ENCODE results near the gene ANKRD63. TPM values are rescaled to one million over a fixed set of nuclear protein-coding genes. Genes with fewer than 3 reads are reported as not detected.

ANKRD63 gene, protein sequence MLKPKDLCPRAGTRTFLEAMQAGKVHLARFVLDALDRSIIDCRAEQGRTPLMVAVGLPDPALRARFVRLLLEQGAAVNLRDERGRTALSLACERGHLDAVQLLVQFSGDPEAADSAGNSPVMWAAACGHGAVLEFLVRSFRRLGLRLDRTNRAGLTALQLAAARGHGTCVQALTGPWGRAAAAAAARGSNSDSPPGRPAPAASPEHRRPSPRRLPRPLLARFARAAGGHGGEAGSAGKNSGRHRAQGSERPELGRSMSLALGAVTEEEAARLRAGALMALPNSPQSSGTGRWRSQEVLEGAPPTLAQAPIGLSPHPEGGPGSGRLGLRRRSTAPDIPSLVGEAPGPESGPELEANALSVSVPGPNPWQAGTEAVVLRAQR
- total RNA-seq, result not detected

DNA sequence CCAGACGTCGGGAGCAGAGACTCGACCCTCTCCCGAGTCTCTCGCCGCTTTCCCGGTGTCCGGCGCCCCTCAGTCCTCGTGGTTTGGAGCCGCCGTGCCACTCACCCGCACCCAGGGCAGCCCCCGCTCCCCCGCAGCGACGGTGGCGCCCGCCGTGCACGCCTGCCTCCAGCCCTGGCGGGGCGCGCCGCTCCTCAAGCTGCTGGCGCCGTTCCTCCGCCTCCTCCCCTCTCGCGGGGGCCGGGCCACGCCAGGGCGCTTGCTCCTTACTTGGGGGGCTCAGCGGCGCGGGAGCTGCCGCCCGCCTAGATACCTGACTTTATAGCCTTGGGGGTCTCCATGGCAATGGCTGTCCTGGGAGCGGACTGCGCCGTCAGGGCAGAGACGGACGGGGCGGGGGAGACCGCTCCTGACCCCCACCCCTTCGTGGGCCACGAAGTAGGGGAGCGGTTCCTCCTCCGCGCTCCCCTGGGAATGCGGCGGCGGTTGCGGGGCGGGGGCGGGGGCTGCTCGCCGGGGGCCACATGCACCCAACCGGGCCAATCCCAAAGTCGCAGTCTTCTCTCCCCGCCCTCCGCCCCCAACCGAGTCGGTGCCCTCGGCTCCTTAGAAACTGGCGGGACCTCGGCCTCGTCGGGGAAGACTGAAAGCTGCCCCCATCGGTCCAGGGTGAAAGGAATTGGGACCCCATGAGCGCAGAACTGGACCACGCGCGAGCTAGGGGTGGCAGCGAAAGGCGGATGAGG, at the start of gene ANKRD63:
ANKRD63 (minus strand) TSS at position 196 of the 746 bp plus-strand sequence. CDS start 478 bp downstream, outside the sequence.
- Histone ChIP-seq H3K36me3 (no peaks in the 10 kb centered on the region), H3K27ac (peak within 1 kb of the TSS in 1 of 4 donors; percentile 8), H3K9me3 (no peaks in the 10 kb centered on the region), H3K27me3 (peaks cover 50% of the 10 kb centered on the region), H3K4me1 (peaks cover 3 to 36% (median 33%) of the 10 kb centered on the region in 4 donors), H3K4me3 (peak within 1 kb of the TSS; percentile 16 to 47 (median 29))
- peak; percentile 36 for DNase-seq
- no peak for TF ChIP-seq EP300 (IDR thresholded peaks at IDR 0.05; ENCODE audit: low read depth)
- no peak for TF ChIP-seq POLR2AphosphoS5 (IDR thresholded peaks at IDR 0.05)
- no peak for TF ChIP-seq POLR2A (IDR thresholded peaks at IDR 0.05)
- intact Hi-C loops (cut with DNase I; ENCODE audit: low total_unique reads), result loop anchor here (5.0 kb wide), 1 partner anchor 139 kb away; no protein-coding TSS in a partner anchor
- WGBS, 2 donors (ENCODE audit: low coverage in 1 of 2), result 8% methylated on average over 27 of the region's 76 CpGs; no CpG with 5 or more reads in 1 of the 2 donors
- in situ Hi-C loops (cut with MboI; ENCODE audit: low pct_ligation_motif_present in 1 of 4, low pct_unique_long_range_greater_than_20kb in 1 of 4, low sequenced_read_pairs in 3 of 4), result no loop called here

DNA sequence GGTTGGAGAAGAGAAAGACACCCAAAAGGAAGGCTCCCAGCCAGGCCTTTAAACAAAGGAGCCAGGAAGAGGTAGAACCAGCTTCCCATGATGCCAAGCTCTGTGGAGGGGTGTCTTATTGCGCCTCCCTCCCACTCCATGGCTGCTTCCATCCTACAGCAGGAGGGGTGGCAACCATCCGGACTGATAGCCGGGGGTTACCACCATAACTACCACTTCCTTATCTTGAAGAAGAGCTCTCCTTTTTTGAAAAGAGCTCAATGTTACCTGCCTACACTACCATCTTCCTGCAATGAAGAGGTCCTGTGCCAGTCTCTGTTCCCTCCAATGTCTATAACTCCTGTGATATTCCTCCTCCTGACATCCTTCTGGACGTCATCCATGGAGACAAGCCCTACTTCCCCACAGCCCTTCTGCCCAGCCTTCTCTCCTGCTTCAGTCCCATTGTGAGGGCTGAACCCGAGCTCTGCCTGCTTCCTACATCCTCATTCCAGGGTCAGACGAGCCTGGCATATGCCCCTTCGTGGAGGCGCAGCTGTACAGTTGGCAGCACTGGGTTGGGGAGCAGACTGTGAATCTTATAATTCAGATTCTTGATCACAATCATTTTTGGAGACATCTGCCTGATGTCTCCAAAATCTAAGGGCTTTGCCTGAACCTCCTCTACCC, 49.4 kb upstream of the ANKRD63 start:
- TF ChIP-seq, protein P1, sequence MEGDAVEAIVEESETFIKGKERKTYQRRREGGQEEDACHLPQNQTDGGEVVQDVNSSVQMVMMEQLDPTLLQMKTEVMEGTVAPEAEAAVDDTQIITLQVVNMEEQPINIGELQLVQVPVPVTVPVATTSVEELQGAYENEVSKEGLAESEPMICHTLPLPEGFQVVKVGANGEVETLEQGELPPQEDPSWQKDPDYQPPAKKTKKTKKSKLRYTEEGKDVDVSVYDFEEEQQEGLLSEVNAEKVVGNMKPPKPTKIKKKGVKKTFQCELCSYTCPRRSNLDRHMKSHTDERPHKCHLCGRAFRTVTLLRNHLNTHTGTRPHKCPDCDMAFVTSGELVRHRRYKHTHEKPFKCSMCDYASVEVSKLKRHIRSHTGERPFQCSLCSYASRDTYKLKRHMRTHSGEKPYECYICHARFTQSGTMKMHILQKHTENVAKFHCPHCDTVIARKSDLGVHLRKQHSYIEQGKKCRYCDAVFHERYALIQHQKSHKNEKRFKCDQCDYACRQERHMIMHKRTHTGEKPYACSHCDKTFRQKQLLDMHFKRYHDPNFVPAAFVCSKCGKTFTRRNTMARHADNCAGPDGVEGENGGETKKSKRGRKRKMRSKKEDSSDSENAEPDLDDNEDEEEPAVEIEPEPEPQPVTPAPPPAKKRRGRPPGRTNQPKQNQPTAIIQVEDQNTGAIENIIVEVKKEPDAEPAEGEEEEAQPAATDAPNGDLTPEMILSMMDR (IDR thresholded peaks at IDR 0.05), result no peak
- TF ChIP-seq POLR2AphosphoS5 (IDR thresholded peaks at IDR 0.05), result peak in 1 of 3 donors; percentile 54
- Histone ChIP-seq H3K9me3 (no peaks in the 10 kb centered on the region), H3K27ac (peak overlapping the region; percentile 95 to 98 (median 96)), H3K27me3 (no peaks in the 10 kb centered on the region), H3K4me1 (peaks cover 28 to 91% (median 40%) of the 10 kb centered on the region in 4 donors), H3K4me3 (no peak overlapping the region), H3K36me3 (no peaks in the 10 kb centered on the region)
- peak; percentile 19 for DNase-seq
- in situ Hi-C loops (cut with MboI; ENCODE audit: low pct_ligation_motif_present in 1 of 4, low pct_unique_long_range_greater_than_20kb in 1 of 4, low sequenced_read_pairs in 3 of 4), result no loop called here
- 46 to 66% methylated on average over 3 to 8 of the region's 8 CpGs for WGBS, 2 donors (ENCODE audit: low coverage in 1 of 2)
- intact Hi-C loops (cut with DNase I; ENCODE audit: low total_unique reads), result no loop called here

DNA sequence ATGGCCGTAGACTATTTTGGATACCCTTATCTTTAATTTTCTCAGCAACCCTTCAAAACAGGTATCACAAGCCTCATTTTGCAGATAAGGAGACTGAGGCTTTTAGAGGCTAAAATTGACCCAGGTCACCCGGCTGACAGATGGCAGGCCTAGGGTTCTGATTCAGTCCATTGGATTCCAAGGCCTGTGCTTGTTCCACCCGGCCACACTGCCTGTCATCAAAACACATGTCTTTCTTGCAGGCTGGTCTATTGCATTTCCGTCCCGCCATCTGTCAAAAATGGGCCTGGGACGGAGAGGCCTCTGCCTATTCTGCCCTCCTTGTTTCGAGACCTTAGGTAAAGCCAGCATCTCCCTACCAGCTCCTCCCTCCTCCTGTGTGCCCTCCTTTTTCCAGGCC, 48.8 kb upstream of the ANKRD63 start:
- Histone ChIP-seq H3K27me3 (no peaks in the 10 kb centered on the region), H3K4me1 (peaks cover 28 to 87% (median 36%) of the 10 kb centered on the region in 4 donors), H3K27ac (peak overlapping the region; percentile 95 to 98 (median 96)), H3K9me3 (no peaks in the 10 kb centered on the region), H3K4me3 (no peak overlapping the region), H3K36me3 (no peaks in the 10 kb centered on the region)
- TF ChIP-seq, protein P1 (IDR thresholded peaks at IDR 0.05), result no peak
- TF ChIP-seq EP300 (IDR thresholded peaks at IDR 0.05; ENCODE audit: low read depth), result no peak
- TF ChIP-seq POLR2A (IDR thresholded peaks at IDR 0.05), result no peak
- no peak for TF ChIP-seq POLR2AphosphoS5 (IDR thresholded peaks at IDR 0.05)
- in situ Hi-C loops (cut with MboI; ENCODE audit: low pct_ligation_motif_present in 1 of 4, low pct_unique_long_range_greater_than_20kb in 1 of 4, low sequenced_read_pairs in 3 of 4), result no loop called here
- no peak for DNase-seq
- 90 to 97% methylated on average over 4 to 7 of the region's 7 CpGs for WGBS, 2 donors (ENCODE audit: low coverage in 1 of 2)
- intact Hi-C loops (cut with DNase I; ENCODE audit: low total_unique reads), result no loop called here

DNA sequence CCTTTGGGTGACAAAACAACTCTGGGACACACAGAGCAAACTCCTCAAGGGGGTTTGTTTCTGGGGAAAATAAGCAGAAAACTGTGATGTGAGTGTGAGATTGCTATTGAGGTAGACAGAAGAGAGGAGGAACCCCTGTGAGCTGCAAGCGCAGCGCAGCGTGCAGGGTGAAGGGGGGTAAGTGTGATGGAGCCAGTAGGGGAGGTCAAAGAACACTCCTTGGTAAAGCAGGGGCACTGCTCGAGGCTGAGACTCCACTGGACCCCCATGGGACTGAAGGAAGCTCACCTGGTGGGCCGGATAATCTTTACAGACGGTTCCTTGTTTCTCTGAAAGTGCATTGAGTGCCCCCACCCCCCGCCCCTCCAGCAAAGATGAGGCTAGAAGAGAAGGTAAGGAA, 48.2 kb upstream of the ANKRD63 start:
- intact Hi-C loops (cut with DNase I; ENCODE audit: low total_unique reads), result no loop called here
- no peak for DNase-seq
- no peaks in the 10 kb centered on the region for H3K27me3 ChIP-seq
- H3K36me3 ChIP-seq, result no peaks in the 10 kb centered on the region
- 80 to 81% methylated on average over 6 to 7 of the region's 7 CpGs for WGBS, 2 donors (ENCODE audit: low coverage in 1 of 2)
- no peak overlapping the region for H3K4me3 ChIP-seq
- H3K27ac ChIP-seq, result peak overlapping the region; percentile 95 to 98 (median 96)
- TF ChIP-seq POLR2A (IDR thresholded peaks at IDR 0.05) (no peak), POLR2AphosphoS5 (IDR thresholded peaks at IDR 0.05) (no peak), EP300 (IDR thresholded peaks at IDR 0.05; ENCODE audit: low read depth) (no peak)
- TF ChIP-seq, protein P1 (IDR thresholded peaks at IDR 0.05), result no peak
- H3K9me3 ChIP-seq, result no peaks in the 10 kb centered on the region
- in situ Hi-C loops (cut with MboI; ENCODE audit: low pct_ligation_motif_present in 1 of 4, low pct_unique_long_range_greater_than_20kb in 1 of 4, low sequenced_read_pairs in 3 of 4), result no loop called here
- peaks cover 28 to 84% (median 36%) of the 10 kb centered on the region in 4 donors for H3K4me1 ChIP-seq
